Measurements from ENCODE around the gene PLD4. TPM values are rescaled to one million over a fixed set of nuclear protein-coding genes. Genes with fewer than 3 reads are reported as not detected.
A peak's percentile ranks its signal among the peaks of the same experiment; 100 is the strongest.
"Not testable (repeated sequence)": the region's sequence is repeated elsewhere in the genome, so short reads cannot be mapped to it uniquely, and the experiment has no call there.

The PLD4 gene
- total RNA-seq, 1 donor from 2014 or later: 0.80 TPM

GRCh38 chr14:104885973-104886689 is 38.5 kb upstream of the PLD4 start:
- ATAC-seq: no peak

- no peak for ATAC-seq
Measured at GRCh38 chr14:104886690-104887622, 37.7 kb upstream of the PLD4 start.

GRCh38 chr14:104887623-104888488 is 36.8 kb upstream of the PLD4 start:
- no peak for ATAC-seq

- ATAC-seq: no peak
Measured at GRCh38 chr14:104888489-104889374, 35.9 kb upstream of the PLD4 start.

GRCh38 chr14:104889375-104889757 is 35.3 kb upstream of the PLD4 start:
- ATAC-seq: no peak

- not testable (repeated sequence) for ATAC-seq
Measured at GRCh38 chr14:104890292-104890691, 34.4 kb upstream of the PLD4 start.

- no peak for ATAC-seq
Measured at GRCh38 chr14:104891121-104891551, 33.5 kb upstream of the PLD4 start.

GRCh38 chr14:104891664-104892530 is 32.8 kb upstream of the PLD4 start:
- ATAC-seq: no peak

GRCh38 chr14:104892531-104893434 is 31.9 kb upstream of the PLD4 start:
- no peak for ATAC-seq

- no peak for ATAC-seq
Measured at GRCh38 chr14:104893435-104894207, 31.1 kb upstream of the PLD4 start.

- no peak for ATAC-seq
Measured at GRCh38 chr14:104894331-104895206, 30.1 kb upstream of the PLD4 start.

- no peak for ATAC-seq
Measured at GRCh38 chr14:104895207-104895785, 29.4 kb upstream of the PLD4 start.

- ATAC-seq: peak; percentile 8
Measured at GRCh38 chr14:104895786-104896661, 28.7 kb upstream of the PLD4 start.

GRCh38 chr14:104897330-104898194 is 27.1 kb upstream of the PLD4 start:
- ATAC-seq: no peak

- ATAC-seq: no peak
Measured at GRCh38 chr14:104898195-104898558, 26.5 kb upstream of the PLD4 start.

All from esophagus mucosa (tissue), 1 donor.